SK-N-MC (cell line): ENCODE results near the gene TPP2.

Source experiments
- EZH2 ChIP-seq: fragments of 200-600 bp; sonication (generic); IDR thresholded peaks from one replicate; pipeline ENCODE4 v1.6.1; 2017; ENCODE audit warnings: antibody characterized with exemption
- POLR2AphosphoS5 ChIP-seq: IDR thresholded peaks from 2 replicates; pipeline ENCODE4 v1.6.1; 2012; ENCODE audit warnings: mild to moderate bottlenecking, low read depth, low read length, borderline replicate concordance

- TF ChIP-seq POLR2AphosphoS5 (no peak), EZH2 (no peak)
These were observed 104.5 kb downstream of the TPP2 start for GRCh38 chr13:102701331-102701730.
